GM11168 (cell line): Measurements from ENCODE around the gene TASL.
"Not testable (repeated sequence)": the region's sequence is repeated elsewhere in the genome, so short reads cannot be mapped to it uniquely, and the experiment has no call there.

Experiments
- in situ Hi-C: fragments of 300-500 bp; cut with MboI; formaldehyde crosslinking; loops from one replicate; pipeline ENCODE4 v1.12.0; 2022; ENCODE audit warnings: low sequenced_read_pairs; ENCODE audit not compliant: unreplicated experiment

Gene TASL

DNA sequence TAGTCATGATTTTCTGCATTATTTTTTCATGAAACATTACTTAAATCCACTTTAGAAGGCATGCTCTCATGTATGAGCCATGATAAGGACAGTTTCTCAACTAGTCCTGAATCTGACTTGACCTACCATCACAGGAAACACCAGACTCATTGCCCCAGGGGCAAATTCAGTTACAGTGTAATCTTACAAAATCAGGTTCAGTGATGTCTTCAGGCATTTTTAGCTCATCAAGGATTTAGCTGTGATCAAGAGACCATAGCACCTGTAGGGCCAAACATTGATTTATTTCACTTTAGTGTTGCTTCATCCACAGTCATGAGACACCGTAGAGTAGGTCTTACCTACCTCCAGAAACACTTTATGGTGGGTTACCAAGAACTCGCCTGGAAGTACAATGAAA, 3.1 kb upstream of the TASL start:
- in situ Hi-C loops: no loop called here

DNA sequence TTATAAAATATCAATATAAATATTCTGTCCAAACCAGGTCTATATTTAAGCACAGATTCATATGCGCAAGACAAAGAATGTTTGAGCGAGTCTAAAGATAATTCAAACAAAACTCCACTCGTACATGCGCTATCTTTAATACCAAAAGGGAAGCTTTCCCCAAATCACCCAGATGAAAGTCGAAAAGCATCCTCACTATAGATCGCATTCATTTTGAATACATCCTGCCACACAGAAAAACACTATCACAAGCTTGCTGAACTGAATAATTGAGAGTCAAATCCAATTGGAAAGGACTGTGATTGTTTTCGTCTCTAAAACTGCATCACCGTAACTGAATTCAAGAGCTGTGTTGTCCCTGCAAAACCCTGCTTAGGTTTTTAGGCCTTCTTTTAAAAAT, 685 bp downstream of the TASL start:
- in situ Hi-C loops: no loop called here

DNA sequence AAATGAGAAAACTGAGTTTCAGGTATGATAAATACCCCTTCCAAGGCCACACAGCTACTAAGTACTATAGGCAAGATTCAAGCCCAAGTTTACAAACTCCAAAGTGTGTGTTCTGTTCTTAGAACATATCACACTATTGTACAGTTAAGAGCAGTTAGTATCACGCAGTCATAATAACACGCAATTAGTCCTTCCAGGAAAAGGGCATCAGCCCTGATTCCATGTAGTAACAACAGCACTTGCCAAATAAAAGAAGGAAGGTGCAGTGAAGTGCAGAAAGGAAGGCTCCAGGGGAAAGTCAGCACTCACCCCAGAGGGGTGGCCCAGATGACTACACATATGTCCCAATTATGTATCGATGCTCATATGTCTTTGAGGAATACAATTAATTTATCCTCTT, 4.4 kb downstream of the TASL start:
- in situ Hi-C loops: no loop called here

DNA sequence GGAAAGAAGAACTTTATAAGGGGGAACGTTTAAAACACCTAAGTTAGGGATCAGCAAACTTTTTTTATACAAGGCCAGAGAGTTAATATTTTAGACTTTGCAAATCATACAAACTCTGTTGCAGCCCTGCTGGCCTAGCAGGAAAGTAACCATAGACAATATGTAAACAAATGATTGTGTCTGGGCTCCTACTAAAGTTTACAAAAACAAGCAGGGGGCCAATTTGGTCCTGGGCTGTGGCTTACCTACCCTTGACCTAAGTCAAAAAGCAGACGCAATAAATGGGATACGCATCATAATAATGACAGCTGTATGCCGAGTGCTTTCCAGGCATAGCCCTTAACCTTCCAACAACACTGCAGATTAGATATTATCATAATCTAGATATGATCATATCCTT, 4.9 kb downstream of the TASL start:
- in situ Hi-C loops: no loop called here

DNA sequence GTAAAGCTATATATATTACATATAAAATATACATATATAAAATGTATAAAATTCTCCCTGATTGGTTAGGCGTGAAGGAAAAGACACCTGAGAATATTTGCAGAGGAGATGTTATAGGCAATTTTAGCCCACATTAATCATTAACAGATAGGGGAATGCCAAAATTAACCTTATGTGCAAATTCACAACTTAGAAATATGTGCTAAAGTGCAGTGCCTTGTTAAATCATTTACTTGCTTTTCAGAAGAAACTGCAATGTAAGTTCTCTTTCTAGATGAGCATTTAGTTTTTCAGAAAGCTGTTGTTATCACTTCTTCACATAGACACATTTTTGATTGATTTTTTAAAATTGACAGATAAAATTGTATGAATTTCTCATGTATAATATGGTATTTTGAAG, 5.6 kb downstream of the TASL start:
- in situ Hi-C loops: no loop called here

DNA sequence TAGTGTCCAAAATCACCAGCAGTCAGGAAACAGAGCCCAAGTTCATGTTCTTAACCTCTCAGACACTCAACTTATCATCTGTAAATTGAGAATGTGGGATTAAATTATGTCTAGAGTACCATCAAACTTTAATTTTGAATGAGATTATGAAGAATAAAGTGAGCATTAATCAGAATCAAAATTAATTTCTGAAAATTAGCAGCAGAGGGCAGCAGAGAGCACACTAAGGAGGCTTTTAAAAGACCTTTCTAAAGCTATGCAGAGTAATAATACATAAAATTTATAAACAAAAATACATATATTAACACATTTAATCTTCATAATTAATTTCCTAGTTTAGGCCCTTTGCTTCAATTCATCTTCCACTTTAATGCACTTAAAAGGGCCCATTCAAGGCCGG, 7.1 kb downstream of the TASL start:
- in situ Hi-C loops: no loop called here

DNA sequence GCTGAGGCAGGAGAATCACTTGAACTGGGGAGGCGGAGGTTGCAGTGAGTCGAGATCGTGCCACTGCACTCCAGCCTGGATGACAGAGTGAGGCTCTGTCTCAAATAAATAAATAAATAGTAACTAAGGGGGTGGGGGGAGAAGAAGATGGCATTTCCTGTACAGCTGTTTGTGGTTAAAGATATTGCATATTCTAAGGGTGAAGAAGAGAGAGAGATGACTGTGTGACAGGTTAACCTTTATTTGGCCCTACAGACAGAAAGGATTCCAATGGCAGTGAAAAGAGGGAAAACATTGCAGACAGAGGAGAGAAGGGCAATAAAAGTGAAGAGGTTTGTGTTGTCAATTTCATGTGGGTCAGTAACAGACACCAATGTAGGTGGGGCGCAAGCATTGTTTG, 9.4 kb downstream of the TASL start:
- in situ Hi-C loops: no loop called here

DNA sequence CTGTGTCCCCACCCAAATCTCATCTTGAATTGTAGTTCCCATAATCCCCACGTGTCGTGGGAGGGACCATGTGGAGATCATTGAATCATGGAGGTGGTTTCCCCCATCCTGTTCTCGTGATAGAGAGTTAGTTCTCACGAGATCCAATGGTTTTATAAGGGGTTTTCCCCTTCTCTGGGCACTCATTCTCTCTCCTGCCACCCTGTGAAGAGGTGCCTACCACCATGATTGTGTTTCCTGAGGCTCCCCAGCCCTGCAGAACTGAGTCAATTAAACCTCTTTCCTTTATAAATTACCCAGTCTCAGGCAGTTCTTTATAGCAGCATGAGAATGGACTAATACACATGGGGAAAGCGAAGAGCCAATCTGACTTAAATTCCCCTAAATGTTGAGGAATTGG, 14.5 kb downstream of the TASL start:
- in situ Hi-C loops: not testable (repeated sequence)

DNA sequence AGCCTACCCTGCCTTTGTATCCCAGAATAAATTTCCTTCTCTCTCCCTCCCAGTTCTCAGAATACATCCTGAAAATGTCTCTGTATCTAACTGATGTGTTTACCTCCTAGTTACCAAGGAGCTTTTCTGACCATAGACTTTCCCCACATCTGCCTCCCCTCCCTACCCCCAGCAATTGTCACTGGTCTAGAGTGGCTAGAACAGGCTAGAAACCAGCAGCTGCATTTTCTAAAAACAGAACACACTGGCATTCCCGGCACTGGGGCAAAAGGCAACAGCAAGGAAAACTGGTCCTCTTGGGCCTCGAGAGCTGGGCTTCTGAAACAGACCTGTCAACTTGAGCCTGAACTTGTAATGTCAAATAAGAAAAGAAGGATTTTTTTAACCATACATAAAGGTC, 16.4 kb downstream of the TASL start:
- in situ Hi-C loops: no loop called here

DNA sequence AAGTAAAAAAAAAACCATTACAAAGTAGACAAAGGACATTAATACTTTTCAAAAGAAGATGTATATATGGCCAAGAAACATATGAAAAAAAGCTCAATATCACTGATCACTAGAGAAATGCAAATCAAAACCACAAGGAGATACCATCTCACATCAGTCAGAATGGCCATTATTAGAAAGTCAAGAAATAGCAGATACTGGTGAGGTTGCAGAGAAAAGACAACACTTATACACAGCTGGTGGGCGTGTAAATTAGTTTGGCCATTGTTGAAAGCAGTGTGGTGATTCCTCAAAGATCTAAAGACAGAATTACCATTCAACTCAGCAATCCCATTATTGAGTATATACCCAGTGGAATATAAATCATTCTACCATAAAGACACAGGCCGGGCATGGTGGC, 39.3 kb downstream of the TASL start:
- in situ Hi-C loops: no loop called here

DNA sequence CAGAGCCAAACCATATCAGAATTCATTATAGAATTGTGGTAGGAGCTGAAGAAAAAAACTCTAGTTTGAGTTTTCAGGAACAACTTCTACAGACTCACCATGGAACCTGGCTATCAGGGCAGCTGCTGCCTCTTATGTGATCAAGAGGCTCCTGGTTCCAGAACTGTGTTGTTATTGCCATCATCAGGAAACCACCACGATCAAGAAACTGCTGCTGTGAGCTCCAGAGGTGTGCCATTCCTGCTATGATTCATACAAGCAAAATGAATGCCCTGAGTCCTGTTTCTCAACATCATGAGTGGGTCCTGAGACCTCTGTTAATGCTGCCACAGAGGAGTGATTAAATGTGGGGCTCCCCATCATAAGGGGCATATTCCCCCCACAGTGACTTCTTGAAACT, 43.7 kb downstream of the TASL start:
- in situ Hi-C loops: no loop called here

DNA sequence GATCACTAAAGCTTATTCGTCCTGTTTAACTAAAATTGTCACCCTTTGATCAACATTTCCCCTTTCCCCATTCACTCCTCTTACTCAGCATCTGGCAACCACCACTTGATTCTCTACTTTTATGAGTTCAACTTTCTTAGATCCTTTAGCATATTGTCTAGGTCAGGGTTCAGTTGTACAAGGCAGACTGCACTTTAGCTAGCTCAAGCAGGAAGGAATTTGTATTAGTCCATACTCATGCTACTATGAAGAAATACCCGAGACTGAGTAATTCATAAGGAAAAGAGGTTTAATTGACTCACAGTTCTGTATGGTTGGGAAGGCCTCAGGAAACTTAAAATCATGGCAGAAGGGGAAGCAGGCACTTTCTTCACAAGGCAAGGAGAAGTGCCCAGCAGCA, 44.3 kb downstream of the TASL start:
- in situ Hi-C loops: no loop called here

DNA sequence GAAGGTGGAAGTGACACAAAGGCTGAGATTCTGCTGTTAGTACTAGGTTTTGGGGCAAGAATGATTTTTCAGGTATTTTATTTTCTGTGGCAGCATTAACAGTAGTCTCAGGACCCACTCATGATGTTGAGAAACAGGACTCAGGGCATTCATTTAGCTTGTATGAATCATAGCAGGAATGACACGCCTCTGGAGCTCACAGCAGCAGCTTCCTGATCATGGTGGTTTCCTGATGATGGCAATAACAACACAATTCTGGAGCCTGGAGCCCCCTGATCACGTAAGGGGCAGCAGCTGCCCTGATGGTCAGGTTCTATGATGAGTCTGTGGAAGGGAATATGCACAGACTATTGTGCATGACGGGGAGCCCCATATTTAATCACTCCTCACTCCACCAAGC, 47.0 kb downstream of the TASL start:
- in situ Hi-C loops: no loop called here

DNA sequence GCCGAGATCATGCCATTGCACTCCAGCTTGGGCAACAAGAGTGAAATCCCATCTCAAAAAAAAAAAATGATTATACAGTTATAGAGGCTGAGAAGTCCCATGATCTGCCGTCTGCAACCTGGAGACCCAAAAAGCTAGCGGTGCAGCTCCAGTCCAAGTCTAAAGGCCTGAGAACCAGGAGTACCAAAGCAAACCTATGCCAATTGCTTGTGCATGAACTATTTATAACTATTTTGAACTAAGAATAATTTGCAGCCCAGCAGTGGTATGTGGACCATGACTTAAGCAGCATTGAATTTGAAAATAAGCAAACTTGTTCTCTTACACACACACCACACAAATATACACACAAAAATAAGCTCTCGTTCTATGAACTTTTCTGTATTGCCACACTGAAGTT, 51.8 kb downstream of the TASL start:
- in situ Hi-C loops: no loop called here

DNA sequence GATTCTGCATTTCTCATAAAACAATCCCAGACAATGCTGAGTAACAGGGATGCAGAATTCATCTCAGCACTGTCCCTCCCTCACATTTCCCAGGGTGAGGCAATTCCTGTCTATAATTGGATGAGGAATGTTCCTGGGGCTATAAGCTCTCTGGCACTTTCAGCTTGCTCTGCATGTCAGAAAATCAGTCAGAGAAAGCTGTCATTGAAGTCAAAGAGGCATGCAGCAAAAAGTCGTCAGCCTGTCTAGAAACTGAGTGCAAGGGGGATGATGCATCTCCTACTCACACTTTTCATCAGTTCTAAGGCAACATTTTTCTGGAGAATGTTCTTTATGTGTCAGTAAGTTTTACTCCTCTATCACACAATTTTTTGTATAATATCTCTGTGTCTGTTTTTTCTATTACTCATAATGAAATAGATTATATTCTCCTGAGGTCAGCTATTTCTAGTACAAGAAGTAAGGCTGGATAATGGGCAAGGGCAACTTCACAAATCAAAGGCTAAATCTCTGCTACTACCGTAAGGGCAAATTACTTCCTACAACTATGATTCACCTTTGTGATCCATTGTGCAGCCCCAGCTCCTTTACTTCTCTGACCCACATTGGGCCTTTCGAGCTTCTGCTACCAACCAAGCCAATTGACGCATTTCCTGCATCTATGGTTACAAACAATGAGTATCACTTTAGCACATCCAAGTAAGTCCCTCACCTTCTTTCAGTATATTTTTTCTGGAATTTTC, 56.0 kb downstream of the TASL start:
- in situ Hi-C loops: loop anchor here (25.0 kb wide), 1 partner anchor 384 kb away; no protein-coding TSS in a partner anchor

DNA sequence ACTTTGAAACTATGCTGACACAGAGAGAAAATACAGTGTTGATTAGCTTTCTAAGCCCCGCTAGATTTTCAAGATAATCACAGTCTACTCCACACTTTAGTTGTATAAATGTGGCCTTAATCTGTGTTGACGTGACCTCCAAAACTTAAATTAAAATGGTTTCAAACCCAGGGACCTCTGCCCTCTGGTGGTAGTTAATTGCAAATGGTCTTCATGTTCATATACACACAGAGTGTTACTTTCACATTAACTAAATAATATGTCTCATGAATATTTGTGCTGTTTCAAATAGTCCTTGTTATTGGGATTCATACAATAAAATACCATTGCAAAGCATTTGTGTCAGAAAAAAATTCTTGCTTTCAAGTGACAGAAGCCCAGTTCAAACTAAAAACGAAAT, 64.3 kb downstream of the TASL start:
- in situ Hi-C loops: loop anchor here (25.0 kb wide), 1 partner anchor 376 kb away; no protein-coding TSS in a partner anchor
